HAP-1 (cell line): ENCODE data around the gene EPHB2.

Experiments used
- DNase-seq, 2 experiments: peaks; one replicate each; pipeline ENCODE4 v3.0.0-alpha.2; 2016 to 2020; ENCODE audit warnings: low spot score in 2 of 2
- H3K27me3 ChIP-seq: fragments of 250-450 bp; sonication (Bioruptor Pico); 2 replicates; pipeline ENCODE4 v1.5.1; 2020; ENCODE audit warnings: low read depth, mild to moderate bottlenecking, moderate library complexity
- H3K36me3 ChIP-seq: fragments of 250-450 bp; sonication (Bioruptor Pico); replicated peaks from 2 replicates; pipeline ENCODE4 v1.5.1; 2020; ENCODE audit warnings: mild to moderate bottlenecking
- H3K4me1 ChIP-seq: fragments of 250-450 bp; sonication (Bioruptor Pico); 2 replicates; pipeline ENCODE4 v1.5.1; 2020; ENCODE audit warnings: mild to moderate bottlenecking
- H3K4me3 ChIP-seq: fragments of 250-450 bp; sonication (Bioruptor Pico); 2 replicates; pipeline ENCODE4 v1.5.1; 2020; ENCODE audit warnings: mild to moderate bottlenecking, moderate library complexity
- H3K9me3 ChIP-seq: fragments of 250-450 bp; sonication (Bioruptor Pico); 2 replicates; pipeline ENCODE4 v1.5.1; 2020; ENCODE audit warnings: mild to moderate bottlenecking, moderate library complexity
- in situ Hi-C: fragments of 300-500 bp; cut with MboI; formaldehyde crosslinking; loops from 3 replicates; pipeline ENCODE4 v1.14.3; 2020; ENCODE audit warnings: low sequenced_read_pairs, inconsistent platforms, mixed read lengths

EPHB2 gene

DNA sequence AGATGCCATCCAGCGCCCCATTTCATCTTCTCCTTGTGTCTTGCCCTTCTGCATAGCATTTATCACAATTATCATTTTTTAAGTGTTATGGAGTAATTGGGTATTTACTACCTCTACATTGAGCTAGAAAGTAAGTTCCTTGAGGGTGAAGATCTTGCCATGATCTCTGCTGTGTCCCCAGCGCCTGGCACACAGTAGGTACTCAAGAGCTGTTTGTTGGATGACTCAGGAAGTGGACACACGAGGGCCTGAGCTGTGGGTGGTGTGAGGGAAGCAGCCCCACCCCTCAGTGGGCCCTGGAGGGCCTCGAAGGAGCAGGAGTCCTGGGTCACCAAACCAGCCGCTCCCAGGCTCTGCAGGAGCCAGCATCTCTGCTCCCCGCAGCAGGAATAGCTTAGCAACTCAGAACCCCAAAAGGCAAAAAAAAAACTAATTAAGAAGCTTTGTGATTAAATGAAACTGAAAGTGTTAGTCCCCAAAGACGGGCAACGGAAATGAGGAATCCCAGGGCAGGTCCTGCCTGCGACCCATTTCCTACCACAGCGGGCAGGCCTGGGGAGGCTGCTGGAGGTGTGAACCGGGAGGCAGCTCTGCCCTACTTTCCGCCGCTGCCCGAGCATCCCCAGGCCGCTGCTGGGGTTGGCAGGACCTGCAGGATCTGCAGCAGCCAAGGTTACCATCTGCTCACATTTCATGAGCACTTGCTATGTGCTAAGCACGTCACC lies 174.3 kb downstream of the EPHB2 start:
- no peaks in the 10 kb centered on the region for H3K9me3 ChIP-seq
- H3K27me3 ChIP-seq, result no peaks in the 10 kb centered on the region
- DNase-seq, result no peak
- no peaks in the 10 kb centered on the region for H3K4me1 ChIP-seq
- no peaks in the 10 kb centered on the region for H3K36me3 ChIP-seq
- no peak overlapping the region for H3K4me3 ChIP-seq
- in situ Hi-C loops, result no loop called here

- no peaks in the 10 kb centered on the region for H3K27me3 ChIP-seq
- no peak for DNase-seq
- no peaks in the 10 kb centered on the region for H3K9me3 ChIP-seq
- H3K4me1 ChIP-seq, result no peaks in the 10 kb centered on the region
- no peaks in the 10 kb centered on the region for H3K36me3 ChIP-seq
- no peak overlapping the region for H3K4me3 ChIP-seq
- in situ Hi-C loops, result no loop called here
Measured at GRCh38 chr1:22886211-22886610, 175.6 kb downstream of the EPHB2 start.

DNA sequence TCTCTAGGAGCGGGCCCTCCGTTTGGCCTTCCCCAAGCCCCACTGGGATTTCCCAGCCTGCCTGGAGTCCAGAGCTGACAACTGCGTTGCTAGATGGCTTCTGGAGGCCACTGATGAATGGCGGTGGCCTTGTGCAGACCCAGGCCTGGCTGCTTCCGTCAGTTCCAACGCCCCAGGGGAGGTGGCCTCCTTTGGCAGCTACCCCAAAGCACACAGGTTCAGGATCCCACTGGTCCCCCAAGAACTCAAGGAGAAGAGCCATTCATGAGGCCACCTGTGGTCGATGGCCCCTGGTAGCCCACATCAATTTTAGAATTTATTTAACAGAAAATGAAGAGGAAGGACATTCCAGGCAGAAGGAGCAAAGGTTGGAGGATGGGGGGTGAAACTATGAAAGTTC lies 176.9 kb downstream of the EPHB2 start:
- Histone ChIP-seq H3K36me3 (no peaks in the 10 kb centered on the region), H3K27me3 (no peaks in the 10 kb centered on the region), H3K4me3 (no peak overlapping the region), H3K4me1 (no peaks in the 10 kb centered on the region), H3K9me3 (no peaks in the 10 kb centered on the region)
- DNase-seq, result no peak
- in situ Hi-C loops, result no loop called here

DNA sequence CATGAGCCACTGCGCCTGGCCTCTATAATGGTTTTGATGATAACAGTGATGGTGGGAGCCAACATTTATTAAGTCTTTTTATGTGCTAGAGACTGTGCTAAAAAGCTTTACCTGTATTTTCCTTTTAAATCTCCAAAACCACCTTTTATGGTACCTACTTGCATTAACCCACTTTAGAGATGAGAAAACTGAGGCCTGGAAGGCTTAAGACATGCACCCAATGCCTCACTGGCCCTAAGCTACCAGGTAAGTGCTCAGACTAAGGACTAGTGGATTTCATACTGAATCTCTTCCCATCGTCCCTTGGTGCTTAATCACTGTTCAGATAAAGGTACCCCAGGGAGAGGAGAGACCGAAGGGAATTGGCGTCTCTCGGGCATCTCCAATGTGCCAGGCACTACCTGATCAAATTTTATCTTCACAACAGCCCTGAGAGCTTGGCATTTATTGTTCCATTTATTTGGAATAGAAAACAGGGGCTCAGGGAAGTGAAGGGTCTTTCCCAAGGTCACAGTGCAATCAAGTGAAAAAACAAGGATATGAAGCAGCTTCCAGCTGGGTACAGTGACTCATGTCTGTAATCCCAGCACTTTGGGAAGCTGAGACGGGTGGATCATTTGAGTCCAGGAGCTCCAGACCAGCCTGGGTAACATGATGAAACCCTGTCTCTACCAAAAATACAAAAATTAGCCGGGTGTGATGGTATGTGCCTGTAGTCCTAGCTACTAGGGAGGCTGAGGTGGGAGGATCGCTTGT lies 177.9 kb downstream of the EPHB2 start:
- in situ Hi-C loops, result no loop called here
- H3K9me3 ChIP-seq, result no peaks in the 10 kb centered on the region
- no peaks in the 10 kb centered on the region; the same call in 1 of the 2 replicates for H3K36me3 ChIP-seq
- no peak overlapping the region for H3K4me3 ChIP-seq
- no peak for DNase-seq
- H3K27me3 ChIP-seq, result no peaks in the 10 kb centered on the region
- no peaks in the 10 kb centered on the region for H3K4me1 ChIP-seq

- no peaks in the 10 kb centered on the region; the same call in 1 of the 2 replicates for H3K36me3 ChIP-seq
- in situ Hi-C loops, result no loop called here
- H3K4me3 ChIP-seq, result no peak overlapping the region
- peak; percentile 25 to 28 for DNase-seq
- H3K9me3 ChIP-seq, result no peaks in the 10 kb centered on the region
- no peaks in the 10 kb centered on the region for H3K27me3 ChIP-seq
- no peaks in the 10 kb centered on the region for H3K4me1 ChIP-seq
Measured at GRCh38 chr1:22889213-22889827, 178.7 kb downstream of the EPHB2 start.

DNA sequence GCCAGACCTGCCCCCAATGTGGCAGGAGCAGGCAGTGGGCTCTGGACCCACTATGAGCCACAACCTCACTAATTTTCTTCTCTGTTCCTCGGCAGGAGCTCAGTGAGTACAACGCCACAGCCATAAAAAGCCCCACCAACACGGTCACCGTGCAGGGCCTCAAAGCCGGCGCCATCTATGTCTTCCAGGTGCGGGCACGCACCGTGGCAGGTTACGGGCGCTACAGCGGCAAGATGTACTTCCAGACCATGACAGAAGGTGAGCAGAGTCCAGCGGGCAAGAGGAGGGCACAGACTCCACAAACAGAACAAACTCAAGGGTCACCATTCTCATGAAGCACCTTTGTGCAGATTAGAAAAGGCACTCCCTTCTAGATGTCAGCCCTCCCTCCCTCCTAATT lies 182.2 kb downstream of the EPHB2 start:
- H3K9me3 ChIP-seq, result no peaks in the 10 kb centered on the region
- H3K27me3 ChIP-seq, result no peaks in the 10 kb centered on the region
- H3K36me3 ChIP-seq, result no peaks in the 10 kb centered on the region; the same call in 1 of the 2 replicates
- in situ Hi-C loops, result no loop called here
- no peak overlapping the region for H3K4me3 ChIP-seq
- no peak for DNase-seq
- H3K4me1 ChIP-seq, result no peaks in the 10 kb centered on the region

DNA sequence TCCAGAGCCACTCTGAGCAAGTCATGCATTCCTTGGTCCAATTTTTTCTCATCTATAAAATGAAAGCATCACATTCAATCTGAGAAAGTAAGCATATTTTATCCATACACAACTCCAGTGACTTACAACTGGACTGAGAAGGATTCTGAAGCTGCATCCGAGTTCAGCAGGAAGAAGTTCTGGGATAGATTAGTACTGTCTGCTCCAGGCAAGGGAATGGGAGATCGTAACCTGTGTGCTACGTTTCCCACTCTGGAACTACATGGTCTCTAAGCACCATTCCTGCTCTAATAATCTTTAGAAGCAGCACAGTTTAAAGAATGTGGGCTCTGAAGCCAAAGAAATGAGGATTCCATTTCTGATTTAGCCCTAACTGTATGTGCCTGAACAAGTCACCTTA lies 182.7 kb downstream of the EPHB2 start:
- in situ Hi-C loops, result no loop called here
- no peak for DNase-seq
- no peaks in the 10 kb centered on the region for H3K4me1 ChIP-seq
- no peaks in the 10 kb centered on the region; the same call in 1 of the 2 replicates for H3K36me3 ChIP-seq
- H3K9me3 ChIP-seq, result no peaks in the 10 kb centered on the region
- H3K4me3 ChIP-seq, result no peak overlapping the region
- H3K27me3 ChIP-seq, result no peaks in the 10 kb centered on the region

DNA sequence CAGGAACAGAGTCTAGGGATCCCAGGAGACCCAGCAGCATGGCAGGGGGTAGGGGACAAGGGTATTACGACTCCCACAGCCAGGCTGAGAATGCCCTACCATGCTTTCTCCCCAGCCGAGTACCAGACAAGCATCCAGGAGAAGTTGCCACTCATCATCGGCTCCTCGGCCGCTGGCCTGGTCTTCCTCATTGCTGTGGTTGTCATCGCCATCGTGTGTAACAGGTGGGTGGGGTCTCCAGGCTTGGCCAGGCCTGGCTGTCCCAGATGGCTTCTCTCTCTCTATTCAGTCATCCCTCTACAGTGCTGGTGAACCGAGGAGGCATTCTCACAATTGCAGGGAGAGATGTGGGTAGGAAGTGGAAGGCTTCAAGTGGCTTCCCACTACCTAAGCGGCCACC lies 184.7 kb downstream of the EPHB2 start:
- no peak overlapping the region for H3K4me3 ChIP-seq
- no peaks in the 10 kb centered on the region for H3K4me1 ChIP-seq
- DNase-seq, result no peak
- no peaks in the 10 kb centered on the region; the same call in 1 of the 2 replicates for H3K36me3 ChIP-seq
- no peaks in the 10 kb centered on the region for H3K9me3 ChIP-seq
- H3K27me3 ChIP-seq, result no peaks in the 10 kb centered on the region
- in situ Hi-C loops, result no loop called here

- Histone ChIP-seq H3K4me1 (no peaks in the 10 kb centered on the region), H3K27me3 (no peaks in the 10 kb centered on the region), H3K9me3 (no peaks in the 10 kb centered on the region), H3K4me3 (no peak overlapping the region), H3K36me3 (no peaks in the 10 kb centered on the region; the same call in 1 of the 2 replicates)
- DNase-seq, result no peak
- in situ Hi-C loops, result no loop called here
Measured at GRCh38 chr1:22896184-22896583, 185.5 kb downstream of the EPHB2 start.

- H3K27me3 ChIP-seq, result no peaks in the 10 kb centered on the region
- H3K36me3 ChIP-seq, result no peaks in the 10 kb centered on the region
- H3K4me1 ChIP-seq, result no peaks in the 10 kb centered on the region
- H3K9me3 ChIP-seq, result no peaks in the 10 kb centered on the region
- in situ Hi-C loops, result no loop called here
- DNase-seq, result no peak
- H3K4me3 ChIP-seq, result no peak overlapping the region
Measured at GRCh38 chr1:22900451-22900850, 189.8 kb downstream of the EPHB2 start.

GRCh38 chr1:22903113-22903512 lies 192.5 kb downstream of the EPHB2 start:
- in situ Hi-C loops, result no loop called here
- Histone ChIP-seq H3K4me1 (no peaks in the 10 kb centered on the region), H3K27me3 (no peaks in the 10 kb centered on the region), H3K36me3 (no peaks in the 10 kb centered on the region), H3K4me3 (no peak overlapping the region), H3K9me3 (no peaks in the 10 kb centered on the region)
- DNase-seq, result no peak

GRCh38 chr1:22906968-22907367 lies 196.3 kb downstream of the EPHB2 start:
- DNase-seq, result no peak
- no peaks in the 10 kb centered on the region for H3K27me3 ChIP-seq
- no peak overlapping the region for H3K4me3 ChIP-seq
- H3K9me3 ChIP-seq, result no peaks in the 10 kb centered on the region
- H3K4me1 ChIP-seq, result no peaks in the 10 kb centered on the region
- H3K36me3 ChIP-seq, result no peaks in the 10 kb centered on the region
- in situ Hi-C loops, result no loop called here

- no peaks in the 10 kb centered on the region for H3K4me1 ChIP-seq
- no peak overlapping the region for H3K4me3 ChIP-seq
- H3K36me3 ChIP-seq, result no peaks in the 10 kb centered on the region
- DNase-seq, result no peak
- in situ Hi-C loops, result no loop called here
- no peaks in the 10 kb centered on the region for H3K9me3 ChIP-seq
- no peaks in the 10 kb centered on the region for H3K27me3 ChIP-seq
Measured at GRCh38 chr1:22907528-22907927, 196.9 kb downstream of the EPHB2 start.

GRCh38 chr1:22908880-22909426 lies 198.3 kb downstream of the EPHB2 start:
- H3K4me1 ChIP-seq, result no peaks in the 10 kb centered on the region

More at GRCh38 chr1:22908880-22909426, 198.3 kb downstream of the EPHB2 start:
- no peaks in the 10 kb centered on the region for H3K9me3 ChIP-seq
- no peak for DNase-seq
- in situ Hi-C loops, result no loop called here
- no peaks in the 10 kb centered on the region for H3K27me3 ChIP-seq
- no peaks in the 10 kb centered on the region for H3K36me3 ChIP-seq
- no peak overlapping the region for H3K4me3 ChIP-seq
